Measurements from ENCODE around the gene CELF6.

CELF6 gene

GRCh38 chr15:72288796-72289596 is 31.0 kb downstream of the CELF6 start:
- Histone ChIP-seq H4K8ac (ENCODE audit: low read depth, low read length) (no peak overlapping the region), H3K27me3 (ENCODE audit: control insufficient read depth in 3 of 3, insufficient read depth in 3 of 3, low read depth in 1 of 3, low read length in 3 of 3) (peaks cover 0 to 35% (median 2%) of the 10 kb centered on the region in 3 experiments), H2BK5ac (ENCODE audit: low read length) (no peak overlapping the region), H3K9ac (ENCODE audit: low read depth, low read length, poor library complexity) (no peak overlapping the region), H3K9me3 (replicated peaks in 1 of 2; ENCODE audit: control insufficient read depth in 2 of 2, insufficient read depth in 1 of 2, low read depth in 1 of 2, low read length in 2 of 2) (no peaks in the 10 kb centered on the region), H3K14ac (ENCODE audit: low read length) (no peak overlapping the region), H3K18ac (ENCODE audit: low read length) (no peak overlapping the region), H3K79me1 (ENCODE audit: low read depth, low read length) (peaks cover 2% of the 10 kb centered on the region), H3K36me3 (replicated peaks in 1 of 2; ENCODE audit: control insufficient read depth in 2 of 2, insufficient read depth in 2 of 2, low read length in 2 of 2) (no peaks in the 10 kb centered on the region), H2AFZ (ENCODE audit: low read length) (peak overlapping the region; percentile 36), H2AK5ac (ENCODE audit: low read depth, low read length) (no peak overlapping the region), H3K27ac (replicated peaks; ENCODE audit: low read length) (no peak overlapping the region), H3K4me3 (ENCODE audit: low read length in 2 of 2) (no peak overlapping the region), H3K23ac (ENCODE audit: low read depth, low read length, poor library complexity) (no peak overlapping the region), H4K91ac (ENCODE audit: low read depth, low read length, poor library complexity) (no peak overlapping the region), H3K4ac (ENCODE audit: low read length) (no peak overlapping the region), H2BK15ac (ENCODE audit: low read length) (no peak overlapping the region), H2BK12ac (ENCODE audit: low read length) (no peak overlapping the region), H2BK120ac (ENCODE audit: low read depth, low read length) (no peak overlapping the region), H3K4me2 (ENCODE audit: insufficient read depth, low read length, poor library complexity, severe bottlenecking) (no peak overlapping the region), H3K4me1 (ENCODE audit: control insufficient read depth in 2 of 2, insufficient read depth in 1 of 2, low read depth in 1 of 2, low read length in 2 of 2) (no peaks in the 10 kb centered on the region)
- no CpG with 5 or more reads among the region's 49 CpGs for WGBS, 2 donors (ENCODE audit: extremely low coverage in 2 of 2, insufficient read length in 2 of 2, insufficient replicate concordance in 1 of 2)
- no peak for DNase-seq (ENCODE audit: low spot score)

- no peak for DNase-seq (ENCODE audit: low spot score)
These were observed 33.9 kb downstream of the CELF6 start for GRCh38 chr15:72285927-72286516.

GRCh38 chr15:72285402-72285801 is 34.6 kb downstream of the CELF6 start:
- Histone ChIP-seq H3K9ac (ENCODE audit: low read depth, low read length, poor library complexity) (no peak overlapping the region), H3K36me3 (replicated peaks in 1 of 2; ENCODE audit: control insufficient read depth in 2 of 2, insufficient read depth in 2 of 2, low read length in 2 of 2) (no peaks in the 10 kb centered on the region), H3K4me1 (ENCODE audit: control insufficient read depth in 2 of 2, insufficient read depth in 1 of 2, low read depth in 1 of 2, low read length in 2 of 2) (no peaks in the 10 kb centered on the region), H4K8ac (ENCODE audit: low read depth, low read length) (no peak overlapping the region), H2BK5ac (ENCODE audit: low read length) (no peak overlapping the region), H3K4me2 (ENCODE audit: insufficient read depth, low read length, poor library complexity, severe bottlenecking) (no peak overlapping the region), H3K4me3 (ENCODE audit: low read length in 2 of 2) (no peak overlapping the region), H3K14ac (ENCODE audit: low read length) (no peak overlapping the region), H2AFZ (ENCODE audit: low read length) (no peak overlapping the region), H3K23ac (ENCODE audit: low read depth, low read length, poor library complexity) (no peak overlapping the region), H3K27me3 (ENCODE audit: control insufficient read depth in 3 of 3, insufficient read depth in 3 of 3, low read depth in 1 of 3, low read length in 3 of 3) (peaks cover 0 to 7% (median 2%) of the 10 kb centered on the region in 3 experiments), H3K4ac (ENCODE audit: low read length) (no peak overlapping the region), H2BK15ac (ENCODE audit: low read length) (no peak overlapping the region), H3K9me3 (replicated peaks in 1 of 2; ENCODE audit: control insufficient read depth in 2 of 2, insufficient read depth in 1 of 2, low read depth in 1 of 2, low read length in 2 of 2) (no peaks in the 10 kb centered on the region), H3K18ac (ENCODE audit: low read length) (no peak overlapping the region), H3K27ac (replicated peaks; ENCODE audit: low read length) (no peak overlapping the region), H2BK120ac (ENCODE audit: low read depth, low read length) (no peak overlapping the region), H2BK12ac (ENCODE audit: low read length) (no peak overlapping the region), H4K91ac (ENCODE audit: low read depth, low read length, poor library complexity) (no peak overlapping the region), H2AK5ac (ENCODE audit: low read depth, low read length) (no peak overlapping the region), H3K79me1 (ENCODE audit: low read depth, low read length) (no peaks in the 10 kb centered on the region)
- DNase-seq (ENCODE audit: low spot score) = no peak
- no CpG with 5 or more reads among the region's 3 CpGs for WGBS, 2 donors (ENCODE audit: extremely low coverage in 2 of 2, insufficient read length in 2 of 2, insufficient replicate concordance in 1 of 2)

More at GRCh38 chr15:72285927-72286516, 33.9 kb downstream of the CELF6 start:
- Histone ChIP-seq H3K4ac (ENCODE audit: low read length) (no peak overlapping the region), H3K18ac (ENCODE audit: low read length) (no peak overlapping the region), H4K8ac (ENCODE audit: low read depth, low read length) (no peak overlapping the region), H3K14ac (ENCODE audit: low read length) (no peak overlapping the region), H3K9ac (ENCODE audit: low read depth, low read length, poor library complexity) (no peak overlapping the region), H2BK5ac (ENCODE audit: low read length) (no peak overlapping the region), H3K79me1 (ENCODE audit: low read depth, low read length) (no peaks in the 10 kb centered on the region), H2BK12ac (ENCODE audit: low read length) (no peak overlapping the region), H3K27me3 (ENCODE audit: control insufficient read depth in 3 of 3, insufficient read depth in 3 of 3, low read depth in 1 of 3, low read length in 3 of 3) (peaks cover 0 to 13% (median 2%) of the 10 kb centered on the region in 3 experiments), H3K4me3 (ENCODE audit: low read length in 2 of 2) (no peak overlapping the region), H3K27ac (replicated peaks; ENCODE audit: low read length) (no peak overlapping the region), H2AFZ (ENCODE audit: low read length) (no peak overlapping the region), H3K23ac (ENCODE audit: low read depth, low read length, poor library complexity) (no peak overlapping the region), H2AK5ac (ENCODE audit: low read depth, low read length) (no peak overlapping the region), H2BK15ac (ENCODE audit: low read length) (no peak overlapping the region), H4K91ac (ENCODE audit: low read depth, low read length, poor library complexity) (no peak overlapping the region), H3K36me3 (replicated peaks in 1 of 2; ENCODE audit: control insufficient read depth in 2 of 2, insufficient read depth in 2 of 2, low read length in 2 of 2) (no peaks in the 10 kb centered on the region), H3K4me1 (ENCODE audit: control insufficient read depth in 2 of 2, insufficient read depth in 1 of 2, low read depth in 1 of 2, low read length in 2 of 2) (no peaks in the 10 kb centered on the region), H3K9me3 (replicated peaks in 1 of 2; ENCODE audit: control insufficient read depth in 2 of 2, insufficient read depth in 1 of 2, low read depth in 1 of 2, low read length in 2 of 2) (no peaks in the 10 kb centered on the region), H3K4me2 (ENCODE audit: insufficient read depth, low read length, poor library complexity, severe bottlenecking) (no peak overlapping the region), H2BK120ac (ENCODE audit: low read depth, low read length) (no peak overlapping the region)
- no CpG with 5 or more reads among the region's 10 CpGs for WGBS, 2 donors (ENCODE audit: extremely low coverage in 2 of 2, insufficient read length in 2 of 2, insufficient replicate concordance in 1 of 2)

- H2AFZ ChIP-seq (ENCODE audit: low read length) = no peak overlapping the region
- no peak overlapping the region for H2BK12ac ChIP-seq (ENCODE audit: low read length)
- H3K14ac ChIP-seq (ENCODE audit: low read length) = no peak overlapping the region
- no peak overlapping the region for H3K4me3 ChIP-seq (ENCODE audit: low read length in 2 of 2)
- H4K91ac ChIP-seq (ENCODE audit: low read depth, low read length, poor library complexity) = no peak overlapping the region
- no peak overlapping the region for H4K8ac ChIP-seq (ENCODE audit: low read depth, low read length)
- no peak overlapping the region for H3K9ac ChIP-seq (ENCODE audit: low read depth, low read length, poor library complexity)
- no peak overlapping the region for H3K4ac ChIP-seq (ENCODE audit: low read length)
- no peaks in the 10 kb centered on the region for H3K79me1 ChIP-seq (ENCODE audit: low read depth, low read length)
- H3K23ac ChIP-seq (ENCODE audit: low read depth, low read length, poor library complexity) = no peak overlapping the region
- no peak for DNase-seq (ENCODE audit: low spot score)
- no peaks in the 10 kb centered on the region for H3K36me3 ChIP-seq (replicated peaks in 1 of 2; ENCODE audit: control insufficient read depth in 2 of 2, insufficient read depth in 2 of 2, low read length in 2 of 2)
- peaks cover 0 to 12% (median 4%) of the 10 kb centered on the region in 3 experiments for H3K27me3 ChIP-seq (ENCODE audit: control insufficient read depth in 3 of 3, insufficient read depth in 3 of 3, low read depth in 1 of 3, low read length in 3 of 3)
- no peak overlapping the region for H3K27ac ChIP-seq (replicated peaks; ENCODE audit: low read length)
- no CpG with 5 or more reads among the region's 1 CpG for WGBS, 2 donors (ENCODE audit: extremely low coverage in 2 of 2, insufficient read length in 2 of 2, insufficient replicate concordance in 1 of 2)
- no peak overlapping the region for H3K4me2 ChIP-seq (ENCODE audit: insufficient read depth, low read length, poor library complexity, severe bottlenecking)
- no peak overlapping the region for H2BK120ac ChIP-seq (ENCODE audit: low read depth, low read length)
- no peaks in the 10 kb centered on the region for H3K9me3 ChIP-seq (replicated peaks in 1 of 2; ENCODE audit: control insufficient read depth in 2 of 2, insufficient read depth in 1 of 2, low read depth in 1 of 2, low read length in 2 of 2)
- no peak overlapping the region for H2BK15ac ChIP-seq (ENCODE audit: low read length)
- H2AK5ac ChIP-seq (ENCODE audit: low read depth, low read length) = no peak overlapping the region
- no peak overlapping the region for H2BK5ac ChIP-seq (ENCODE audit: low read length)
- no peaks in the 10 kb centered on the region for H3K4me1 ChIP-seq (ENCODE audit: control insufficient read depth in 2 of 2, insufficient read depth in 1 of 2, low read depth in 1 of 2, low read length in 2 of 2)
- H3K18ac ChIP-seq (ENCODE audit: low read length) = no peak overlapping the region
These were observed 35.2 kb downstream of the CELF6 start for GRCh38 chr15:72284781-72285180.
